GM12892 (cell line): ENCODE measurements around the gene SPRTN.

ENCODE experiments used
- DNase-seq: peaks from one replicate; pipeline ENCODE4 v3.0.0; 2011; ENCODE audit not compliant: insufficient read length
- FAIRE-seq: peaks from 2 replicates; lab custom pipeline; 2011; peaks lifted over from hg19 to GRCh38; lab: Jason Lieb, UNC
- POLR2A ChIP-seq: IDR thresholded peaks from 2 replicates; pipeline ENCODE4 v1.6.1; 2011; ENCODE audit warnings: low read depth, low read length, control low read depth
- POLR2AphosphoS5 ChIP-seq: IDR thresholded peaks from 2 replicates; pipeline ENCODE4 v1.6.1; 2011; ENCODE audit warnings: low read depth, low read length, control low read depth
- TAF1 ChIP-seq: IDR thresholded peaks from 2 replicates; pipeline ENCODE4 v1.6.1; 2011; ENCODE audit warnings: low read depth, mild to moderate bottlenecking, control low read depth, low read length, borderline replicate concordance

Gene SPRTN

GRCh38 chr1:231359113-231359512 lies 21.0 kb downstream of the SPRTN start:
- peak; percentile 37; the same call in 1 of the 2 replicates for TF ChIP-seq POLR2AphosphoS5
- no peak for TF ChIP-seq POLR2A

GRCh38 chr1:231362325-231362724 lies 24.2 kb downstream of the SPRTN start:
- TF ChIP-seq POLR2A (no peak), POLR2AphosphoS5 (no peak), TAF1 (no peak)
- no peak for FAIRE-seq
- no peak for DNase-seq

More at GRCh38 chr1:231359113-231359512, 21.0 kb downstream of the SPRTN start:
- FAIRE-seq (no peak), DNase-seq (no peak)

GRCh38 chr1:231363624-231364023 lies 25.5 kb downstream of the SPRTN start:
- FAIRE-seq (no peak), DNase-seq (no peak)
- no peak for TF ChIP-seq POLR2A
- no peak for TF ChIP-seq POLR2AphosphoS5

- no peak for DNase-seq
- no peak for FAIRE-seq
- TF ChIP-seq POLR2AphosphoS5 (no peak), TAF1 (no peak), POLR2A (no peak)
These were observed 26.1 kb downstream of the SPRTN start for GRCh38 chr1:231364192-231364591.

- TF ChIP-seq POLR2A, result no peak
- TF ChIP-seq POLR2AphosphoS5, result no peak
- no peak for TF ChIP-seq TAF1
- DNase-seq (no peak), FAIRE-seq (no peak)
These were observed 31.2 kb downstream of the SPRTN start for GRCh38 chr1:231369282-231369681.

- FAIRE-seq (no peak), DNase-seq (no peak)
- TF ChIP-seq TAF1 (no peak), POLR2AphosphoS5 (no peak), POLR2A (no peak)
These were observed 34.4 kb downstream of the SPRTN start for GRCh38 chr1:231372501-231372900.

GRCh38 chr1:231374394-231374793 lies 36.3 kb downstream of the SPRTN start:
- no peak for TF ChIP-seq TAF1
- no peak for TF ChIP-seq POLR2A
- no peak for TF ChIP-seq POLR2AphosphoS5

GRCh38 chr1:231376101-231376500 lies 38.0 kb downstream of the SPRTN start:
- no peak for DNase-seq
- no peak for TF ChIP-seq POLR2AphosphoS5
- TF ChIP-seq POLR2A, result no peak
- TF ChIP-seq TAF1, result no peak
- no peak for FAIRE-seq

More at GRCh38 chr1:231374394-231374793, 36.3 kb downstream of the SPRTN start:
- FAIRE-seq (no peak), DNase-seq (no peak)

GRCh38 chr1:231376875-231377549 lies 38.9 kb downstream of the SPRTN start:
- no peak for DNase-seq
- FAIRE-seq, result no peak

GRCh38 chr1:231381729-231382128 lies 43.6 kb downstream of the SPRTN start:
- FAIRE-seq, result no peak
- DNase-seq, result no peak
- TF ChIP-seq POLR2AphosphoS5 (no peak), POLR2A (no peak), TAF1 (no peak)

More at GRCh38 chr1:231376875-231377549, 38.9 kb downstream of the SPRTN start:
- TF ChIP-seq POLR2AphosphoS5 (no peak), POLR2A (no peak), TAF1 (no peak)

- DNase-seq (no peak), FAIRE-seq (no peak)
- TF ChIP-seq TAF1, result no peak
- no peak for TF ChIP-seq POLR2A
- no peak for TF ChIP-seq POLR2AphosphoS5
These were observed 44.3 kb downstream of the SPRTN start for GRCh38 chr1:231382426-231382825.

GRCh38 chr1:231383159-231383860 lies 45.2 kb downstream of the SPRTN start:
- no peak for TF ChIP-seq POLR2A
- no peak for TF ChIP-seq TAF1
- TF ChIP-seq POLR2AphosphoS5, result no peak
- DNase-seq (no peak), FAIRE-seq (no peak)
